ENCODE measurements around the gene ZNF334.

ZNF334 gene

DNA sequence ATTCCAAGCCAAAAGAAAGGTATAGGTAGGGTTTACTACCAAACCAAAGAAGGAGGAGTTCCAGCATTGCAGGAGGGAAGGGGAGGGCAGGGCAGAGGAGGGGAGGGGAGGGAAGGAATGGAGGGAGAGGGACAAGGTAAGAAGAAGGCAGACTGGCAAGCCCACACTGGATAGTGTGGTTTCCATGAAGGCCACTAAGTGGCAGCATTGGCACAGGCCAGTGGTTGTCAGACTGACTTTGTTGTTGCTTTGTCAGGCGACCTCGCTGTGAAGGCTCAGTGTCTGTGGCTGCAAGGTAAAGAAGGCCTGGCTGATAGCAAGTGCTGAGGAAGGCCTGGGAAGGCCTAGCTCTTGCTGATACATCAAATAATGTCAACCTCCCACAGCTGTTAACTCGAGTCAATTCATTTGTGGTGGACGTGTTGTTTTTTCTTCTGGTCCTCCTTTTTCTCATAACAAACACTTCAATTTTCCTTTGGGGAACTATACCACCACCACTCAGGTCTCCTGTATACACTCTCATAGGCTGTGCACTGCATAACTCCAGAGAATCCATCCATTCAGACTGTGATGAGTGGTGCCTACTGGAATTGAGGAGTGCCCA, 7.7 kb upstream of the ZNF334 start:
- Histone ChIP-seq H3K9ac (no peak overlapping the region), H3K4me3 (IDR thresholded peaks at IDR 0.05; ENCODE audit: insufficient read depth, low read depth, low read length) (no peak overlapping the region), H2AFZ (ENCODE audit: low read depth) (no peak overlapping the region), H4K20me1 (ENCODE audit: insufficient read depth) (no peaks in the 10 kb centered on the region), H3K36me3 (ENCODE audit: insufficient read depth) (no peaks in the 10 kb centered on the region), H3K27ac (no peak overlapping the region), H3K4me2 (no peak overlapping the region), H3K79me2 (ENCODE audit: insufficient read depth, low read depth) (no peaks in the 10 kb centered on the region), H3K27me3 (ENCODE audit: insufficient read depth, low read depth) (no peaks in the 10 kb centered on the region), H3K4me1 (ENCODE audit: low read depth, poor library complexity, severe bottlenecking) (no peaks in the 10 kb centered on the region)
- peak; percentile 62 for TF ChIP-seq CTCF (conservative IDR thresholded peaks at IDR 0.05; ENCODE audit: low read depth, low read length)

DNA sequence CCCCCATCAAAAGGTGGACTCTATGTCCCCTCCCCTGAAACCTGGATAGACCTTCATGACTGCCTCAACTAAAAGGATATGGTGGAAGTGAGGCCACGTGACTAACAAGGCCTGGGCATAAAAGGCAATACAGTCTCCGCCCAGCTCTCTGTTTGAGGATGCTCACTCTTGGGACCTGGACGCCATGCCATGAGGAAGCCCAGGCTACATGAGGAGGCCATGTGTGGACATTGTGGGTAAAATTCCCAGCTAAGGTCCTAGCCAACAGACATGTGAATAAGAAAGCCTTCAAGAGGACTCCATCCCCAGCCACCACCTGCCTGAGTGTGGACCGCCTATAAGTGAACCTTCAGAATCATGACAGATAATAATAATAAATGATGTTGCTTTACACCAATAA, 7.2 kb upstream of the ZNF334 start:
- TF ChIP-seq CTCF (conservative IDR thresholded peaks at IDR 0.05; ENCODE audit: low read depth, low read length) = no peak
- Histone ChIP-seq H4K20me1 (ENCODE audit: insufficient read depth) (no peaks in the 10 kb centered on the region), H2AFZ (ENCODE audit: low read depth) (no peak overlapping the region), H3K27me3 (ENCODE audit: insufficient read depth, low read depth) (no peaks in the 10 kb centered on the region), H3K4me3 (IDR thresholded peaks at IDR 0.05; ENCODE audit: insufficient read depth, low read depth, low read length) (no peak overlapping the region), H3K4me1 (ENCODE audit: low read depth, poor library complexity, severe bottlenecking) (no peaks in the 10 kb centered on the region), H3K9ac (no peak overlapping the region), H3K79me2 (ENCODE audit: insufficient read depth, low read depth) (no peaks in the 10 kb centered on the region), H3K4me2 (no peak overlapping the region), H3K27ac (no peak overlapping the region), H3K36me3 (ENCODE audit: insufficient read depth) (no peaks in the 10 kb centered on the region)

DNA sequence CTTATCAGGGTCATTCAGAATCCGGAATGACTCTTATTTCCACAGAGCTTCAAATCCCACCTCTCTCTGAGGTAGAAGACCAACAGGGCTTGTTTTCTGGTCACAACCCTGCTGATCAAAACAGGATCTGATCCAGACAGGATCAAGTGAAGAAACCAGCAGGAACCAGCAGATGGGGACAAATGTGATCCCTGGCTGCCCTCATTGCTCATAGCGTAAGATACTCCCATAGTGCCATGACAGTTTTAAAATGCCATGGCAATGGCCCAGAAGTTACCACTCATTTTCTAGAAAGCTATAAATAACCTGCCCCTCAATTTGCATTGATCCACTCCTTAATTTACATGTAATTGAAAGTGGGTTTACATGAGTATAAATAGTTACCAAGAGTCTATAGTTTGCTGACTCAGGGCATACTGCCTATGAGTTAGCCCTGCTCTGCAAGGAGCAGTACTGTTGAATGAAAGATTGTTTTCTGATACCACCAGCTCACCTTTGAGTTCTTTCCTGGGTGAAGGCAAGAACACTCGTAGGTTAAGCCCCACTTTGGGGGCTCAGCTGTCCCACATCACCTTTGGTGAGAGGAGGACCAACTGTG, 6.2 kb upstream of the ZNF334 start:
- no peaks in the 10 kb centered on the region for H3K79me2 ChIP-seq (ENCODE audit: insufficient read depth, low read depth)
- TF ChIP-seq CTCF (conservative IDR thresholded peaks at IDR 0.05; ENCODE audit: low read depth, low read length) = no peak
- no peak overlapping the region for H2AFZ ChIP-seq (ENCODE audit: low read depth)
- no peak overlapping the region for H3K27ac ChIP-seq
- H4K20me1 ChIP-seq (ENCODE audit: insufficient read depth) = no peaks in the 10 kb centered on the region
- H3K4me1 ChIP-seq (ENCODE audit: low read depth, poor library complexity, severe bottlenecking) = no peaks in the 10 kb centered on the region
- H3K27me3 ChIP-seq (ENCODE audit: insufficient read depth, low read depth) = no peaks in the 10 kb centered on the region
- no peak overlapping the region for H3K9ac ChIP-seq
- no peaks in the 10 kb centered on the region for H3K36me3 ChIP-seq (ENCODE audit: insufficient read depth)
- no peak overlapping the region for H3K4me3 ChIP-seq (IDR thresholded peaks at IDR 0.05; ENCODE audit: insufficient read depth, low read depth, low read length)
- no peak overlapping the region for H3K4me2 ChIP-seq

DNA sequence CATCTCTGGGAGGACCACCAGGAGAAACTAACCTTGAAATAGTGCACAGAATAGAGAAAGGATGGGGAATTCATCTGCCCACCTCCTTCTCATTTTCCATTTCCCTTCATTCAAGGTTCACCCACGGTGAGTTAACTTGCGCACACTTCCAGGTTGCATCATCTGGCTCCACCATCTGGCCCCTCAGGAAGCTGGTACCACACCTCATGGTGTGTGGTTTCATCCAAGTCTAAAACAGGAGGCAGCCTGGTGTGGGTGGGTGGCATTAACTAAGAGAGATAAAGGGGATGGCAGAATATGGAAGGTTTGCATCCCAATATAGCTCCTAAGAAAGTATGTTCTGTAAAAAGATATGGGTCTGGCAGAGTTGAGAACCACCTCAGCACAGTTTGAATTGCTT, 3.8 kb downstream of the ZNF334 start:
- no peak overlapping the region for H3K4me2 ChIP-seq
- no peak overlapping the region for H3K9ac ChIP-seq
- no peak for TF ChIP-seq CTCF (conservative IDR thresholded peaks at IDR 0.05; ENCODE audit: low read depth, low read length)
- no peak overlapping the region for H2AFZ ChIP-seq (ENCODE audit: low read depth)
- H3K27ac ChIP-seq = no peak overlapping the region
- H3K27me3 ChIP-seq (ENCODE audit: insufficient read depth, low read depth) = no peaks in the 10 kb centered on the region
- no peaks in the 10 kb centered on the region for H4K20me1 ChIP-seq (ENCODE audit: insufficient read depth)
- no peak overlapping the region for H3K4me3 ChIP-seq (IDR thresholded peaks at IDR 0.05; ENCODE audit: insufficient read depth, low read depth, low read length)
- H3K36me3 ChIP-seq (ENCODE audit: insufficient read depth) = no peaks in the 10 kb centered on the region
- no peaks in the 10 kb centered on the region for H3K4me1 ChIP-seq (ENCODE audit: low read depth, poor library complexity, severe bottlenecking)
- no peaks in the 10 kb centered on the region for H3K79me2 ChIP-seq (ENCODE audit: insufficient read depth, low read depth)
